GM23248 (cell line): ENCODE results near the gene ICA1.

Experiments
- EZH2 ChIP-seq: fragments of 200-600 bp; sonication (generic); IDR thresholded peaks from 2 replicates; pipeline ENCODE4 v1.6.1; 2018; ENCODE audit warnings: antibody characterized with exemption, mild to moderate bottlenecking; ENCODE audit not compliant: insufficient read depth, poor library complexity, severe bottlenecking
- EZH2phosphoT487 ChIP-seq: fragments of 200-600 bp; sonication (generic); IDR thresholded peaks from 2 replicates; pipeline ENCODE4 v1.6.1; 2018; ENCODE audit warnings: antibody characterized with exemption, moderate library complexity, mild to moderate bottlenecking, low read depth; ENCODE audit not compliant: insufficient read depth

DNA sequence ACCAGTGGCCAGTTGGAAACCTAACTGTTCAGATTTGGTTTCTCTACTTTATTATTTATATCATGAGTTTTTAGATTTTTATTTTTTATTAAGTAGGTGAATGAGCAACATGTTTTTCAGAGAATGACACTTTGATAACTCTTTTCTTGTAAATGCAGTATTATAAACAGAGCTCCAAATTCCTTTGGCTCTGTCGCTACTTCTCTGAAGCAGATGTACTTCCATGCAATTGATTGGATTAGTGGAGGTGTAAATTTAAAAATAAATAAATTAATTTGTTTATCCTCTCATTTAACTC is 34.3 kb upstream of the ICA1 start:
- no peak for TF ChIP-seq EZH2
- no peak for TF ChIP-seq EZH2phosphoT487
